GM12872 (cell line): Measurements from ENCODE around the gene ANO7.

Experiments
- CTCF ChIP-seq: IDR thresholded peaks from 3 replicates; pipeline ENCODE4 v1.5.1; 2011; ENCODE audit warnings: low read depth, mild to moderate bottlenecking, low read length, moderate library complexity; ENCODE audit not compliant: insufficient read depth

ANO7 gene

GRCh38 chr2:241219856-241220356 lies 31.4 kb downstream of the ANO7 start:
- no peak for TF ChIP-seq CTCF

- no peak for TF ChIP-seq CTCF
Observed at GRCh38 chr2:241223211-241224017, 34.9 kb downstream of the ANO7 start.

DNA sequence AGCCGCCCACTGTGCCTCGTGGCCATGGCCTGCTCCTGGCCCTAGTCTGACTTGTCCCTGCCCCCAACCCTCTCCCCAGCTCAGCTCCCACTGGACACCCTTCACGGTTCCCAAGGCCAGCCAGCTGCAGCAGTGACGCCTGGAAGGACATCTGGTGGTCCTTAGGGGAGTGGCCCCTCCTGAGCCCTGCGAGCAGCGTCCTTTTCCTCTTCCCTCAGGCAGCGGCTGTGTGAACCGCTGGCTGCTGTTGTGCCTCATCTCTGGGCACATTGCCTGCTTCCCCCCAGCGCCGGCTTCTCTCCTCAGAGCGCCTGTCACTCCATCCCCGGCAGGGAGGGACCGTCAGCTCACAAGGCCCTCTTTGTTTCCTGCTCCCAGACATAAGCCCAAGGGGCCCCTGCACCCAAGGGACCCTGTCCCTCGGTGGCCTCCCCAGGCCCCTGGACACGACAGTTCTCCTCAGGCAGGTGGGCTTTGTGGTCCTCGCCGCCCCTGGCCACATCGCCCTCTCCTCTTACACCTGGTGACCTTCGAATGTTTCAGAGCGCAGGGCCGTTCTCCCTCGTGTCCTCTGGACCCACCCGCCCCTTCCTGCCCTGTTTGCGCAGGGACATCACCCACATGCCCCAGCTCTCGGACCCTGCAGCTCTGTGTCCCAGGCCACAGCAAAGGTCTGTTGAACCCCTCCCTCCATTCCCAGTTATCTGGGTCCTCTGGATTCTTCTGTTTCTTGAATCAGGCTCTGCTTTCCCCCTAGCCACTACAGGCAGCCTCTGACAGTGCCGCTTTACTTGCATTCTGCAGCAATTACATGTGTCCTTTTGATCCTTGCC lies 35.8 kb downstream of the ANO7 start:
- no peak for TF ChIP-seq CTCF

DNA sequence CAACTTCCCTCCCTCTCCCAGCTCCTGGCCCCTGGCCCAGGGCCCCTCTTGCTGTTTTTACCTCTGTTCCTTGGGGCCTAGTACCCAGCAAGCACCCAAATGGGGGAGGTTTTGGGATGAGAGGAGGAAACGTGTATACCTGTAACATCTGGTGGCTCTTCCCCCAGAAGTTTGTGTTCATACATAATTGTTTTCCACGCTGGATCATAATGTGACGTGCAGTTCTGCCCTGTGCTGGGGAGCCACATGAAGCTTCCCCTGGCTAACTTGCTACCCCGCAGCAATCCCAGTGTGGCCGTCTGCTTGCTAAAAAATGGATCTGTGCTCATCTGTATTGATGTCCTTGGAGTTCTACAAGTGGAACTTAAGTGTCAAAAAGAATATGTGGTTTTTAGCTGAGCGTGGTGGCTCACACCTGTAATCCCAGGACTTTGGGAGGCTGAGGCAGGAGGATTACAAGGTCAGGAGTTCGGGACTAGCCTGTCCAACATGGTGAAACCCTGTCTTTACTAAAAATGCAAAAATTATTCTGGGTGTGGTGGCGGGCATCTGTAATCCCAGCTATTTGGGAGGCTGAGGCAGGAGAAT lies 36.5 kb downstream of the ANO7 start:
- TF ChIP-seq CTCF = no peak

GRCh38 chr2:241225545-241225944 lies 37.1 kb downstream of the ANO7 start:
- no peak for TF ChIP-seq CTCF

DNA sequence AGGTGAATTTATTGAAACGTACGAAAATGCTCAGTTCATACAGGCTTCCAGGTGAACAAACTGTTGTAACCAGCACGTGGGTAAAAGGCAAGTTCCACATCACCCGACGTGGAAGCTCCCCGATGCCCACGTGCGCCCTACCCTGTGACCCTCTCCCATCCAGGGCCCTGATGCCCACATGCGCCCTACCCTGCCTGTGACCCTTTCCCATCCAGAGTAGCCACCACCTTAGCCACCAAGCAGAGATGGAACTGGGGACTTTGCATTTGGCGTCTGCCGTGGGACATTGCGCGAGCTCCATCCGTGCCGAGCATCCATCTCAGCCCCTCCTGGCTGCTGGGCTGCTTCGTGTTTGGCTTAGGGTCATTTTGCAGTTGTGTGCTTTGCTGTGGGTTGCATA lies 37.5 kb downstream of the ANO7 start:
- TF ChIP-seq CTCF = no peak
